ENCODE data around the gene SMYD4. TPM values are rescaled to one million over a fixed set of nuclear protein-coding genes. Genes with fewer than 3 reads are reported as not detected.

Gene SMYD4
- total and polyA plus RNA-seq, 4 donors: 2.4 to 19.2 (median 12.2) TPM

GRCh38 chr17:1729966-1730325 is 99.8 kb downstream of the SMYD4 start:
- peaks cover 0 to 1% of the 10 kb centered on the region in 2 donors for H3K36me3 ChIP-seq (ENCODE audit: control insufficient read depth in 1 of 2, insufficient read depth in 2 of 2, low read length in 1 of 2)
- H3K9me3 ChIP-seq (ENCODE audit: control insufficient read depth, low read length): no peaks in the 10 kb centered on the region
- WGBS, 2 donors: 84 to 88% methylated on average over 15 of the region's 15 CpGs
- ATAC-seq (ENCODE audit: low FRiP score): peak; percentile 21
- no peaks in the 10 kb centered on the region for H3K27me3 ChIP-seq (ENCODE audit: control insufficient read depth in 1 of 2, insufficient read depth in 2 of 2, low read length in 1 of 2)
- no peak overlapping the region for H3K4me3 ChIP-seq (ENCODE audit: low read length in 2 of 2)
- no peak overlapping the region for H3K27ac ChIP-seq (ENCODE audit: low read depth in 1 of 2, low read length in 2 of 2)
- no peaks in the 10 kb centered on the region for H3K4me1 ChIP-seq (ENCODE audit: control insufficient read depth in 1 of 2, insufficient read depth in 2 of 2, low read length in 2 of 2)
- intact Hi-C loops (cut with DNase I): loop anchor here in 1 of 2 donors (10.0 kb wide), 3 partner anchors 105 to 315 kb away; partner anchors contain the start of genes OVCA2 and RPA1
- DNase-seq: no peak

Other genes with a start within 250 kb of the SMYD4 start
- gene SLC43A2, start 201.1 kb downstream of the SMYD4 start, total RNA-seq: 10 to 100 TPM; 11.1 to 25.0 TPM
- 1 to 10 TPM; 2.1 to 8.1 TPM for gene SLC43A2, start 201.1 kb downstream of the SMYD4 start, polyA plus RNA-seq
- gene SCARF1, start 184.2 kb downstream of the SMYD4 start, total RNA-seq: 10 to 100 TPM; 13.8 to 31.6 TPM
- 1 to 10 TPM in 1 of 2 donors, under 1 TPM in 1; 0.63 to 5.4 TPM for gene SCARF1, start 184.2 kb downstream of the SMYD4 start, polyA plus RNA-seq
- 10 to 100 TPM in 1 of 2 donors, 1 to 10 TPM in 1; 7.0 to 12.0 TPM for gene RILP, start 180.0 kb downstream of the SMYD4 start, total RNA-seq
- 10 to 100 TPM; 16.4 to 19.4 TPM for gene RILP, start 180.0 kb downstream of the SMYD4 start, polyA plus RNA-seq
- gene PRPF8, start 145.0 kb downstream of the SMYD4 start, total RNA-seq: 100 to 1,000 TPM; 183 to 235 TPM
- gene PRPF8, start 145.0 kb downstream of the SMYD4 start, polyA plus RNA-seq: 10 to 100 TPM; 14.7 to 88.9 TPM
- 1 to 10 TPM; 9.5 to 10.0 TPM for gene TLCD2, start 119.5 kb downstream of the SMYD4 start, total RNA-seq
- 1 to 10 TPM; 2.7 to 3.5 TPM for gene TLCD2, start 119.5 kb downstream of the SMYD4 start, polyA plus RNA-seq
- 10 to 100 TPM; 16.1 to 27.3 TPM for gene WDR81, start 105.2 kb downstream of the SMYD4 start, total RNA-seq
- gene WDR81, start 105.2 kb downstream of the SMYD4 start, polyA plus RNA-seq: 10 to 100 TPM in 1 of 2 donors, 1 to 10 TPM in 1; 3.0 to 13.1 TPM
- 10 to 100 TPM; 14.9 to 15.1 TPM for gene SERPINF2, start 87.0 kb downstream of the SMYD4 start, total RNA-seq
- 1 to 10 TPM in 1 of 2 donors, under 1 TPM in 1; 0.13 to 1.0 TPM for gene SERPINF2, start 87.0 kb downstream of the SMYD4 start, polyA plus RNA-seq
- 100 to 1,000 TPM; 378 to 941 TPM for gene SERPINF1, start 67.8 kb downstream of the SMYD4 start, total RNA-seq
- 10 to 100 TPM in 1 of 2 donors, 1 to 10 TPM in 1; 5.3 to 48.1 TPM for gene SERPINF1, start 67.8 kb downstream of the SMYD4 start, polyA plus RNA-seq
- gene RPA1, start 103 bp upstream of the SMYD4 start, total RNA-seq: 10 to 100 TPM; 65.0 to 75.0 TPM
- 10 to 100 TPM; 17.2 to 23.8 TPM for gene RPA1, start 103 bp upstream of the SMYD4 start, polyA plus RNA-seq
- 1 to 10 TPM; 2.6 to 5.2 TPM for gene RTN4RL1, start 195.4 kb upstream of the SMYD4 start, total RNA-seq
- gene RTN4RL1, start 195.4 kb upstream of the SMYD4 start, polyA plus RNA-seq: 1 to 10 TPM in 1 of 2 donors, under 1 TPM in 1; 0.25 to 1.8 TPM
- 10 to 100 TPM; 26.1 to 38.8 TPM for gene DPH1, start 200.3 kb upstream of the SMYD4 start, total RNA-seq
- 10 to 100 TPM in 1 of 2 donors, 1 to 10 TPM in 1; 6.3 to 62.9 TPM for gene DPH1, start 200.3 kb upstream of the SMYD4 start, polyA plus RNA-seq
- gene OVCA2, start 212.1 kb upstream of the SMYD4 start, total RNA-seq: 10 to 100 TPM; 14.2 to 19.8 TPM
- gene OVCA2, start 212.1 kb upstream of the SMYD4 start, polyA plus RNA-seq: 10 to 100 TPM; 20.3 to 54.0 TPM
- 10 to 100 TPM; 27.2 to 69.2 TPM for gene HIC1, start 225.2 kb upstream of the SMYD4 start, total RNA-seq
- gene HIC1, start 225.2 kb upstream of the SMYD4 start, polyA plus RNA-seq: 1 to 10 TPM; 1.1 to 2.1 TPM

Data from aorta (tissue), 5 donors.